GM12872 (cell line): ENCODE measurements around the gene MSLN.

ENCODE experiments used
- CTCF ChIP-seq: IDR thresholded peaks from 3 replicates; pipeline ENCODE4 v1.5.1; 2011; ENCODE audit warnings: low read depth, mild to moderate bottlenecking, low read length, moderate library complexity; ENCODE audit not compliant: insufficient read depth

The MSLN gene

GRCh38 chr16:740764-741505 is 19.6 kb upstream of the MSLN start, which contains the start of gene CIAO3:
Gene CIAO3, minus strand, starts transcription at chr16:740997. Its CDS starts 12 bp downstream, at chr16:740985.
- TF ChIP-seq CTCF = peak; percentile 90

GRCh38 chr16:741986-742629 is 18.4 kb upstream of the MSLN start:
- no peak for TF ChIP-seq CTCF

DNA sequence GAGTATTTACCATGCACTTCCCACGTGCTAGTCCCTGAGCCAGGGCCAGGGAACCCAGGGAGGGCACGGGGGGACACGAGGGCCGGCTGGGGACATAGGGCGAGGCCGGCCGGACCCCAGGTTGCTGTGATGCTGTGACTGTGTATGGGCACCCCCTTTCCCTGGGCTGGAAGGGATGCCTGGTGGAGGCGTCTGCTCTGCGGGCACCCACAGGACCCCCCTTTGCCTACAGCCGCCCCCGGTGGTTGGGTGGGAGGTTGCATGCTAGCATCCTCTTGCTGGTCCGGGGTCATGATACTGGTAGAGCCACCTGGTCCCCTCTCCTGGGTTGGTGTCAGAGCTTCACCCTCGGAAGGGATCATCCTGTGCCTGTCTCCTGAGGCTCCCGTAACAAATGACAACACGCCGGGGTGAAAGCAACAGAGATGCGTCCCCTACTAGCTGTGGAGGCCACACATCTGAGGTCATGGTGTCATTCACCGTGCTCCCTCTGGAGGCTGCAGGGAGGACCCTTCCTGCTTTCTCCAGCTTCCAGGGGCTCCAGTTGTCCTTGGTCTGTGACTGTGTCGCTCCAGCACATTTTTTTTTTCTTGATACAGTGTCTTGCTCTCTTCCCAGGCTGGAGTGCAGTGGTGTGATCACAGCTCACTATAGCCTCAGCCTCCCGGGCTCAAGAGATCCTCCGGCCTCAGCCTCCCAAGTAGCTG is 16.6 kb upstream of the MSLN start:
- peak; percentile 51 for TF ChIP-seq CTCF

DNA sequence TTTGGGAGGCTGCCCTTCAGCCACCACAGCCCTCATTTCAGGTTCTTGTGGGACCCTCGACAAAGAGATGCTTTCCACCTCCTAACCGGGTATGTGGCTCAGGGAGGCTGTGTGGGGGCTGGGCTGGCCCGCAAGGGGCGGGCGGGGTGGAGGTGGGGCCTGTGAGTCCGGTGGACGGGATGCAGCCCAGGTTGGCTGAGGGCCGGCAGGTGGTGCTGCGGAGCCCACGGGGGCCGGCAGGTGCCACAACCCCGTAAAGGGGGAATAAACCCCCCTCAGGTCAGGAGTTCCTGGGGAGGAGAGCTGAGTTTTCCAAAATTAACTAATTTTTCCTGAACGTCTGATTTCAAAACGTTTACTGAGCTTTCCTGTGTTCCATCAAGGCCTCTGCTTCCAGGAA is 14.8 kb upstream of the MSLN start:
- TF ChIP-seq CTCF = peak; percentile 60

- TF ChIP-seq CTCF = no peak
These were observed 13.9 kb upstream of the MSLN start for GRCh38 chr16:746637-747036.

- TF ChIP-seq CTCF = no peak
These were observed 12.4 kb upstream of the MSLN start for GRCh38 chr16:747978-748746.

DNA sequence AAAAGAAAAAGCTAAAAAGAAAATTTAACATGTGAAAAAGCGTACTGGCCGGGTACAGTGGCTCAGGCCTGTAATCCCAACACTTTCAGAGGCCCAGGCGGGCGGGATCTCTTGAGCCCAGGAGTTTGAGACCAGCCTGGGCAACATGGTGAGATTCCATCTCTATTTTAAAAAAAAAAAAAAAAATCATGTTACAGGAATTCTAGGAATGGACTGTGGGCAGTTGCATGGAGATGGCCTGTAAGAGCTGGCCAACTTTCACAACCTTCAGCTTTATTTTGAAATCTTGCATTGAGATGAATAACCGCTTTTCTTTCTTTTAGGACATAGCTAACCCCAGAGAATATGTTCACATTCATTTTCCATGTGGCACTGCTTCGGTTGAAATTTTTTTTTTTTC is 11.5 kb upstream of the MSLN start:
- TF ChIP-seq CTCF = no peak
